Hematopoietic multipotent progenitor cell treated with erythropoietin and hydrocortisone succinate and interleukin-3 and kit ligand, for 17 days (in vitro differentiated cells): Measurements from ENCODE around the gene HLA-E.
"Not testable (repeated sequence)": the region's sequence is repeated elsewhere in the genome, so short reads cannot be mapped to it uniquely, and the experiment has no call there.

Experiments
- DNase-seq: peaks from one replicate; pipeline ENCODE4 v3.0.0-alpha.2; 2015; ENCODE audit warnings: low spot score

HLA-E gene

GRCh38 chr6:30507849-30508827, 18.8 kb downstream of the HLA-E start:
- DNase-seq = no peak

DNA sequence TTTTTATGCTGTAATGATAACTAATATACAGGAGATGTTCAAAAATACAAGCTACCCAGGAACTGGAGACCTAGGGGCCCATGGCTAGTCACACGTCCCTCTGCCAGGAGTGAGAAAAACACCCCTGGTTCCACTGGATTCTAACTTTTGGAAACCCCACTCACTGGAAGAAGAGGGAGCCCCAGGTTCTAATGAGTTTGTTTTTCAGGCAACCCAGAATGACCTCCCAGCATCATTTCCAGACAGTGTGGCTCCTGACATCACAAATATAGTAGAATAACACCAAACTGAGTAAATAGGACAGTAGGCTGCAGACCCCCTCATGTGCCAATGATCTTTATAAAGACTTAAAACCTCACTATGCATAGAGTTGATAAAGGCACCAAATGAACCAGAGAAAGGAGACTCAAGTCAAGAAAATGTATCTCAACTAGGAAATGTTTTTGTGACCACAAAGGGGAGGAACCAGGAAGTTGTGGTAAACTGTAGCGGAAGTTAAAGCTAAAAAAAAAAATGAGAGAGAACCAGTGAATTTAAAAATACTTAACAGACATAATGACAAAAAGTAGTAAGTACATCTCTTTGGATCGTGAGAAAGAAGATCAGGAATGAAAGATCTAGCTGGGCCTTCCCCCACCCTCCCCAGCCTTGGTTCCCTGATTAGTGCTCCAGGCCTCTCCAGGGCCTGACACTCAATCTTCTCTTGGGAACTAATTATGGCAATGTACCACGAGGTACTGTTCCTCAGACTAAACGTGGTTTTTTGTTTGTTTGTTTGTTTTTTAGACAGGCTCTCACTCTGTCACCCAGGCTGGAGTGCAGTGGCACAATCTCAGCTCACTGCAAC, 19.8 kb downstream of the HLA-E start:
- DNase-seq = no peak

- no peak for DNase-seq
Measured at GRCh38 chr6:30510419-30511168, 21.3 kb downstream of the HLA-E start.

- no peak for DNase-seq
Measured at GRCh38 chr6:30511169-30511546, 21.8 kb downstream of the HLA-E start.

DNA sequence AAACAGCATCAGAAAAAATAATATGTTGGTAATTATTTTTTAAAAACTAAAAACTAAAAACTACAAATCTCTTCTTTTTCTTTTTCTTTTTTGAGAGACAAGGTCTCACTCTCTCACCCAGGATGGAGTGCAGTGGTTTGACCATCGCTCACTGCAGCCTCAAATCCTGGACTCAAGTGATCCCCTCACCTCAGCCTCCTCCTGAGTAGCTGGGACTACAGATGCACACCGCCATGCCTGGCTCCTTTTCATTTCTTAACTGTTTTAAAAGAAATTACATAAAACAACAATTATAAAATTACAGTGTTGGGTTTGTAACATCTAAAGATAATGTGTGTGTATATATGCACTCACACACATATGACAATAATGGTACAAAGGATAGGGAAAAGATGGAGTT, 24.1 kb downstream of the HLA-E start:
- DNase-seq = no peak

- no peak for DNase-seq
Measured at GRCh38 chr6:30515106-30515505, 25.8 kb downstream of the HLA-E start.

DNA sequence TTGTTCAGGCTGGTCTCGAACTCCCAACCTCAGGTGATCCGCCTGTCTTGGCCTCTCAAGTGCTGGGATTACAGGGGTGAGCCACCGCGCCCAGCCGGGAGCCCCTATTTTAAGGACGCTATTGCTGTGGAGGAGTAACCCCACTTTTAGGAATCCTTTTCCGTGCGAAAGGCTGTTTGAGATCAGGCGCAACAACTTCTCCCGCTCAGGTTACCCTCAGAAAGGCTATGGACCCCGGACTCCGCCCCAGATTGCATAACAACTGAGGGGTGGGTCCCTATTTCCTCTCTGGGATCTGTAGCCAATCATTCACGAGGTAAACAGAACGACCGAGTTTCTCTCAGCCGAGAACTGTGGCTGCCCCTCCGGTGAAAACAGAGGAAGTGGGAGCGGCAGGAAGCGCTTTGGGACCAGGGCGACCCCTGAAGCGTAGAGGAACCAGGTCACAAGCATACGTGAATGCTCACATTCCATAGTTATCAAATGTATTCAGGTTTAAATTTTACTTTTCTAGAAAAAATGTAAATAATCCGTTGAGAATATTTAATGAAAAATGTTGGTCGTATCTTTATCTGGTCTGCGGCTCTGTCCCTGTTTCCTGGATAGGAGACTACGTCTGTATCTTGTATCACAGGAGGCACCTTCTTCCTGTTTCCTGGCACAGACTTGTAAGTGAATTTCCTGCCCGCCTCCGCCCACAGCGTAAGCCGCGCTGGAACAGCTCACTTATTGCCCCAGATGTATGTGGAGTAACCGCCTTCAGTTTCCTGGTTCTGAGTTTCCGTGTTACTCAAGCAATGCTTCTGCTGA, 26.8 kb downstream of the HLA-E start:
- DNase-seq = peak; percentile 39

DNA sequence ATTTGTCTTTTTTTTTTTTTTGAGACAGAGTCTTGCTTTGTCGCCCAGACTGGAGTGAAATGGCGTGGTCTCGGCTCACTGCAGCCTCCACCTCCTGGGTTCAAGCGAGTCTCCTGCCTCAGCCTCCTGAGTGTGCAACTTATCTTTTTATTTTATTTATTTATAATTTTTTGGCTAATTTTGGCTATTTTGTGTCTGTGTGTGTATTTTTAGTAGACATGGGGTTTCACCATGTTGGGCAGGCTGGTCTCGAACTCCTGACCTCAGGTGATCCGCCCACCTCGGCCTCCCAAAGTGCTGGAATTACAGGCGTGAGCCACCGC, 27.4 kb downstream of the HLA-E start:
- DNase-seq = not testable (repeated sequence)

DNA sequence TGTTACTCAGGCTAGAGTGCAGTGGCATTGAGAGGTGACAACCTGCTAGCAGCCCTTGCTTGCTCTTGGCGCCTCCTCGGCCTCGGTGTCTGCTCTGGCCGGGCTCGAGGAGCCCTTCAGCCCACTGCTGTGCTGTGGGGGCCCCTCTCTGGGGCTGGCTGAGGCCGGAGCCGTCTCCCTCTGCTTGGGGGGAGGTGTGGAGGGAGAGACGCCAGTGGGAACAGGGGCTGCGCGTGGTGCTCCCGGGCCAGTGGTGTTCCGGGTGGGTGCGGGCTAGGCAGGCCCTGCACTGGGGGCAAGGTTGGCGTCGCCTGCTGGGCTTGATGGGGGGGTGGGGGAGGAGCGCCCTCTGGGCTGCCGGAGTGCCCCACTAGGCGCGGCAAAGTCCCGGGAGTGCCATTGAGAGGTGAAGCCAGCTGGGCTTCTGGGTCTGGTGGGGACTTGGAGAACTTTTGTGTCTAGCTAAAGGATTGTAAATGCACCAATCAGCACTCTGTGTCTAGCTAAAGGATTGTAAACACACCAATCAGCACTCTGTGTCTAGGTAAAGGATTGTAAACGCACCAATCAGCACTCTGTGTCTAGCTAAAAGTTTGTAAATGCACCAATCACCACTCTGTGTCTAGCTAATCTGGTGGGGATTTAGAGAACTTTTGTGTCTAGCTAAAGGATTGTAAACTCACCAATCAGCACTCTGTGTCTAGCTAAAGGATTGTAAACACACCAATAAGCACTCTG, 28.6 kb downstream of the HLA-E start:
- DNase-seq = not testable (repeated sequence)

DNA sequence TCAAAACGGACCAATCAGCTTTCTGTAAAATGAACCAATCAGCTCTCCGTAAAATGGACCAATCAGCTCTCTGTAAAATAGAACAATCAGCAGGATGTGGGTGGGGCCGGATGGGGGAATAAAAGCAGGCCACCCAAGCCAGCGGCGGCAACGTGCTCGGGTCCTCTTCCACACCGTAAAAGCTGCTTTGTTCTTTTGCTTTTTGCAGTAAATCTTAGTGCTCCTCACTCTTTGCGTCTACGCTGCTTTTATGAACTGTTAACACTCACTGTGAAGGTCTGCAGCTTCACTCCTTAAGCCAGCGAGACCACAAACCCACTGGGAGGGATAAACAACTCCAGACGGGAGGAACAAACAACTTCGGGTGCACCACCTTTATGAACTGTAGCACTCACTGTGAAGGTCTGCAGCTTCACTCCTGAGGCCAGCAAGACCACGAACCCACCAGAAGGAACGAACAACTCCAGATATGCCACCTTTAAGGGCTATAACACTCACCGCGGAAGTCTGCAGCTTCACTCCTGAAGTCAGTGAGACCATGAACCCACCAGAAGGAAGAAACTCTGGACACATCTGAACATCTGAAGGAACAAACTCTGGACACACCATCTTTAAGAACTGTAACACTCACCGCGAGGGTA, 29.3 kb downstream of the HLA-E start:
- not testable (repeated sequence) for DNase-seq

GRCh38 chr6:30520522-30520921, 31.2 kb downstream of the HLA-E start:
- DNase-seq = no peak

GRCh38 chr6:30521082-30521481, 31.8 kb downstream of the HLA-E start:
- not testable (repeated sequence) for DNase-seq

DNA sequence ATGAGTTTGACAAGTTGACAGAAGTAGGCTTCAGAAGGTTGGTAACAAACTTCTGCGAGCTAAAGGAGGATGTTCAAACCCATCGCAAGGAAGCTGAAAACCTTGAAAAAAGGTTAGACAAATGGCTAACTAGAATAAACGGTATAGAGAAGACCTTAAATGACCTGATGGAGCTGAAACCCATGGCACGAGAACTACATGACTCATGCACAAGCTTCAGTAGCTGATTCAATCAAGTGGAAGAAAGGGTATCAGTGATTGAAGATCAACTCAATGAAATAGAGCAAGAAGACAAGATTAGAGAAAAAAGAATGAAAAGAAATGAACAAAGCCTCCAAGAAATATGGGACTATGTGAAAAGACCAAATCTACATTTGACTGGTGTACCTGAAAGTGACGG, 32.6 kb downstream of the HLA-E start:
- not testable (repeated sequence) for DNase-seq

DNA sequence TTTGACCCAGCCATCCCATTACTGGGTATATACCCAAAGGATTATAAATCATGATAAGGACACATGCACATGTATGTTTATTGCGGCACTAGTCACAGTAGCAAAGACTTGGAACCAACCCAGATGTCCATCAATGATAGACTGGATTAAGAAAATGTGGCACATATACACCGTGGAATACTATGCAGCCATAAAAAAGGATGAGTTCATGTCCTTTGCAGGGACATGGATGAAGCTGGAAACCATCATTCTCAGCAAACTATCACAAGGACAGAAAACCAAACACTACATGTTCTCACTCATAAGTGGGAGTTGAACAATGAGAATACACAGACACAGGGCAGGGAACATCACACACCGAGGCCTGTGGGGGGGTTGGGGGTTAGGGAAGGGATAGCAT, 37.1 kb downstream of the HLA-E start:
- DNase-seq = not testable (repeated sequence)

- not testable (repeated sequence) for DNase-seq
Measured at GRCh38 chr6:30529349-30529875, 40.1 kb downstream of the HLA-E start.

DNA sequence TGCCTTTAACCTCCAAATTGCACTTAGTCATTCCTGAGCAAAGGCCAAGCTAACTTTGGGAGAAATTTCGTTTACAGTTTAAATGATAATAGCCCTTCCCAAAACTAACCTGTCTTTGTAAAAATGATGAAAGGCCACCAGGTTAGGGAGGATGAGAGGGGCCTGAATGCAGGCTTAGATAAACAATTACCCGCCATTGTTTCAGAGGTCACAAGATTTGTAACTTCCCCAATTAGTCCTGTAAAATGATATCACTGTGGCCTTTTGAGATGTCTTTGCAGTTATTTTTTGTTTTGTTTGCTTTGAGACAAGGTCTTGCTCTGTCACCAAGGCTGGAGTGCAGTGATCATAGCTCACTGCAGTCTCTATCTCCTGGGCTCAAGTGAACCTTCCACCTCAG, 40.7 kb downstream of the HLA-E start:
- no peak for DNase-seq

DNA sequence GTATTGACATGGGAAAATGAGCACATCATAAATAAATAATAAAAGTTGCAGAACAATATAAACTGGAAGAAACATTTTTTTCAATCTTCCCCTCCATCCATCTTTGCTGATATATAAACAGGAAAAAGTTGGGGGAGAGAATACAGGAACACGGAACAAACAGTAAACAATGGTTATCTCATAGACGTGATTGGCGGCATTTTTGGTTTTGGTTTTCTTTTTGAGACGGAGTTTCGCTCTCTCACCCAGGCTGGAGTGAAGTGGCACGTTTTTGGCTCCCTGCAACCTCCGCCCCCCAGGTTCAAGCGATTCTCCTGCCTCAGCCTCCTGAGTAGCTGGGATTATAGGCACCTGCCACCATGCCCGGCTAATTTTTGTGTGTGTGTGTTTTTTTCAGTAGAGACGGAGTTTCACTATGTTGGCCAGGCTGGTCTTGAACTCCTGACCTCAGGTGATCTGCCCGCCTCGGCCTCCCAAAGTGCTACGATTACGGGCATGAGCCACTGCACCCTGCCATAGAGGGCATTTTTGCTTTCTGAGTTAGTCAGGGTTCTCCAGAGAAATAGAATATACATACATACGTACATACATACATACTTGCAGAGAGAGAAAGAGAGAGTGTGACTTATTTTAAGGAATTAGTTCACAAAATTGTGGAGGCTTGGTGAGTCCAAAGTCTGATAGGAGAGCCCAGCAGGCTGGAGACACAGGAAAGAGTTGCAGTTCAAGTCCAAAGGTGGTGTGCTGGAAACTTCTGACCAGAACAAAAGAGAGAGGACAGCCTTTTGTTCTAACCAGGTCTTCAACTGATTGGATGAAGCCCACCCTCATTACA, 44.4 kb downstream of the HLA-E start:
- DNase-seq = no peak

DNA sequence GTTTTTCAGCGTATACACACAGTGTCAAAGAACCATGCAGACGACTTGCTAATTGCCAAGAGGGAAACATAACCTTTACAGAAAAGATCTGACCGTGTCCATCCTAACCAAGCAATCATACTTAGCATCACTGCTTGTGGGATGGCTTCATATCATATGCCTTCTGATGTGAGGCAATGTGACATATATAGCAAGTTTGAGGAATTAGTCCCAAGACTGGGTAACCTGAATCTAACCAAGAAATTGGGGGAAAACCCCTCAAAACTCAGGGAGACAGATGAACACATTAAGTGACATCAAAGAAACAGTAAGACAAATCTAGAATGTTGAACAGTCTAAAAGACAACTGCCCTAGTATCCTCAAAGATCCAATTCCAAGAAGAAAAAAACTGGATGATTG, 48.6 kb downstream of the HLA-E start:
- DNase-seq = no peak
